T-helper 1 cell treated with Interleukin-12 subunit alpha and Interleukin-12 subunit beta and Interleukin-4 antibody, amounts not matched to agents 30 ng/mL and 1 ng/mL, for 36 hours (primary cell): ENCODE results near the gene ZNF853. TPM values are rescaled to one million over a fixed set of nuclear protein-coding genes. Genes with fewer than 3 reads are reported as not detected.

Experiments
- intact Hi-C: fragments of 100-400 bp; cut with micrococcal nuclease; formaldehyde crosslinking; loops from one replicate; pipeline ENCODE4 v1.15.1; 2024
- total RNA-seq: library from RNA; stranded (reverse); gene quantifications from 2 replicates; pipeline ENCODE4 v1.2.3, GENCODE V29; 2022

ZNF853 gene
- total RNA-seq, 1 donor from 2014 or later, result 0.07 TPM

- intact Hi-C loops, result no loop called here
Measured at GRCh38 chr7:6604458-6604857, 11.0 kb upstream of the ZNF853 start.

DNA sequence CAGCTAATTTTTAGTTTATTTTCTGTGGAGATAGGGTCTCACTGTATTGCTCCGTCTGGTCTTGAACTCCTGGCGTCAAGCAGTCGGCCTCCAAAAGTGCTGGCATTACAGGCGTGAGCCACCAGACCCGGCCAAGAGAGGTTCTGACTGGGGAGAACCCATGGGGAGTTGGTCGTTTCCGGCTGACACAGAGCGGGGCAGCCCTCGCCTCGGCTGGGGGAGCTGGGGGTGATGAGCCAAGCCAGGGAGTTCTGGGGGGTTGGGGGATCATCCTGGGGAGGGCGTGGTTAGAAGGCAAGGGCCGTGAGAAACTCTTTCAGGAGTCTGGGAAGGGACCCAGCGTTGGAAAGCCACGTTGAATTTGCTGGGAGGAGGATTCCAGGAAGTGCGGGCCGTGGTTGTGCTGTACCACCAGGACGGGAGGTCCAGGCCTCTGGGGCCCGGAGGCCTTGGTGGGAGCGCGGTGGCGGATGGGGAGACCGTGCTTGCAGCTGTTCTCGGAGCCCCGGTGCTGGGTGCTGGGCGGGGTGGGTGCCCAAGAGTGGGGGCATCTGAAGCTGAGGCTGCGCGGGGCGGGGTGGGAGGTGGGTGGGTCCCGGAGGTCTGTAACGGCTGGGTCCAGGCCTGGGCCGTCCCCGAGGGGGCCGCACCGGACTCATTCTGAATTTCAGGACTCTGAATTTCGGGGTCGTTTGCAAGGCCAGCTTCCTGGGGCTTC is 8.4 kb upstream of the ZNF853 start:
- intact Hi-C loops, result no loop called here

GRCh38 chr7:6607651-6608051 is 7.8 kb upstream of the ZNF853 start:
- intact Hi-C loops, result no loop called here

- intact Hi-C loops, result no loop called here
Measured at GRCh38 chr7:6608081-6608480, 7.3 kb upstream of the ZNF853 start.

GRCh38 chr7:6608794-6609193 is 6.6 kb upstream of the ZNF853 start:
- intact Hi-C loops, result no loop called here

GRCh38 chr7:6612819-6613218 is 2.6 kb upstream of the ZNF853 start:
- intact Hi-C loops, result no loop called here

DNA sequence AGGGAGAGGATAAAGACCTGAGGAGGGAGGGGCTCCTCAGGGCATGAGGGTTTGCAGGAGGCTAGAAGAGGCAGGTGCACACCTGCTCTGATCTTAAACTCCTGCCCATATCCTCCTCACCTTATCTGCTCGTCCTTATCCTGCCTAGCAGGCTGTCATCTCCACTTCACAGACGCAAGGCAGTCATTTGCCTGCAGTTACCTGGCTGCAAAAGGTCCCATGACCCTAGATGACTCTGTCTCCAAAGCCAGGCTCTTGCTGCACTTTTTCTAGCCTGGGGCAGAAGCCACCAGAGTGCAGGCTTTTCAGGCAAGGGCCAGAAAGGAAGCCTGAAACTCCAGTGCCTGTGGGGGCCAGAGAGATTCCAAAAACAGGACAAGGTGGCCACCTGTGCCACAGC is 1.7 kb upstream of the ZNF853 start:
- intact Hi-C loops, result no loop called here

DNA sequence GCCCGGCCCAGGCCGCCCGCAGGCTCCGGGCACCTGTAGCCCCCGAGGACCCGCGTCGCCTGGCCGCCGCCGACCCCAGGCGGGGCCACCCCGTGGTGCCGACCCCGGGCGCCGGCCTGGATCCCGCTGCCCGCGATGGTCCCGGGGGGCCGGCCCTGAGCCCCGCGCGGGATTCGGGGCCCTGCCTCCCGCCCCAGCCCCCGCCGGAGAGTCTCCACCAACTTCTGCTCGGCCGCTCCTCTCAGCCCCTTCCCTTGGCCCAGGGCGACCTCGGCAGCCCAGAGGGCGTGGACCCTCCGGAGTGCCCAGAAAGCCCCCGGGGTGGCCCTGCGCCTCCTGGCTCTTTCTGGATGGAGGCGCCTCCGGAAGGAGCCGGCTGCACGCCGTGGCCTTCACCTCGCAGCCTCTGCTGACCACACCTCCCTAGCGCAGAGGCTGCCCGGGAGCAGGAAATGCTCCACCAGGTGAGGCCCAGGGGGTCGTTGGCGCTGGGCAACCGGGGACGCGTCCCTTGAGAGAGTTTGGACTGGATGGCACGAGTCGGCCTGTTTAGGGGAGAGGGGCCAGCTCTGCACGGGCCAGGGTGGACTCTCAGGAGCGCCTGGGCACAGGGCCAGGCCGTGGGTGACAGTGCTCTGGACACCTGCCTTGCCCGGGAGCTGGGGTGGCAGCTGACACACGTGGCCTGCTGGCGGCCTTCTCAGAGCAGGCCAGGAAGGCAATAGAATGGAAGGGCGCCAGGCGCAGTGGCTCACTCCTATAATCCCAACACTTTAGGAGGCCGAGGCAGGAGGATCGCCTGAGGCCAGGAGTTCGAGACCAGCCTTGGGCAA is 529 bp downstream of the ZNF853 start:
- intact Hi-C loops, result no loop called here

GRCh38 chr7:6616854-6617643 is 1.6 kb downstream of the ZNF853 start:
- intact Hi-C loops, result no loop called here

- intact Hi-C loops, result no loop called here
Measured at GRCh38 chr7:6618621-6619020, 3.2 kb downstream of the ZNF853 start.

GRCh38 chr7:6619961-6620360 is 4.6 kb downstream of the ZNF853 start:
- intact Hi-C loops, result no loop called here

GRCh38 chr7:6621195-6622133 is 6.1 kb downstream of the ZNF853 start:
- intact Hi-C loops, result no loop called here

- intact Hi-C loops, result no loop called here
Measured at GRCh38 chr7:6622134-6622710, 6.8 kb downstream of the ZNF853 start.

DNA sequence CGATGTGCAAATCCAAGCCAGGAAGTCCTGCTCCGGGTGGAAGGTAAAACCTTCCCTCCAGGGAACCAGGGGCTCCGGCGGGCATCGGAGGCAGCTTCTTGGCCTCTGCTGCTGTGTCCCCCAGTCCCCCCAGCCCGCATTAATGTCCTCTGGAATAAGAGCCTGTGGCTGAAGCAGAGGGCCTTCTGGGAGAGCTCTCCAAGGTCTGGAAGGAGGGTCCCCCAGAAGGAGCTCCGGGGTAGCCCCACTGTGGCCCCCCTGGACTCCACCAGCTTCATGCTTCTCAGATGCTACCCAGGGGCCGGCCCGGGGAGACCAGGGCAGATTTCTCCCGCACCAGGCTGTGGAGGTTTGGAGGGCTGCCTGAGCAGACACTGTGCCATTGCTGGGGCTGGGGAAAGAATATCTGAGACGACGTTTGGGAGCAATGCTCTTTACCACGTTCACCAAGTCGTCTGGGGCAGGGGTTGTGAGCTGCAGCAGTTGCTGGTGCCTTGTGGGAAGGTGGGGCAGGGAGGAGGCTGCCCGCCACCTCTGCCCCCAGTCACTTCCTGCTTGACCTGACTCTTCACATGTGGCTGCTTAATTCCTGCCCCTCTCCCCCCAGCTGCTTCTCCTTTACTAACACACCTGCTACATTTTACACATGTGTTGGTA is 8.3 kb downstream of the ZNF853 start:
- intact Hi-C loops, result no loop called here

DNA sequence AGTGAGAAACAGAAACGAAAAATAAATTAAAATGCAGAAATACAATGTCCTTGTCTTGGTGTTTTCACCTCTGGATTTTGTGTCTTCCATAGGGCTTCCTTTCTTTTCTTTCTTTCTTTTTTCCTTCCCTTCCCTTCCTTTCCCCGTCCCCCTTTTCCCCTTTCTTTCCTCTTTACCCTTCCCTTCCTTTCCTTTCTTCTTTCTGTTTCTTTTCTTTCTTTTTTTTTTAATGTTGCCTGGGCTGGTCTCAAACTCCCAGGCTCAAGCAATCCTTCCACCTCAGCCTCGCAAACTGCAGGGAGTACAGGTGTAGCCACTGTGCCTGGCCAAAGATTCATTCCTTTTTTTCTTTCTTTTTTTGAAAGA is 8.8 kb downstream of the ZNF853 start:
- intact Hi-C loops, result no loop called here

- intact Hi-C loops, result no loop called here
Measured at GRCh38 chr7:6628045-6628444, 12.6 kb downstream of the ZNF853 start.

DNA sequence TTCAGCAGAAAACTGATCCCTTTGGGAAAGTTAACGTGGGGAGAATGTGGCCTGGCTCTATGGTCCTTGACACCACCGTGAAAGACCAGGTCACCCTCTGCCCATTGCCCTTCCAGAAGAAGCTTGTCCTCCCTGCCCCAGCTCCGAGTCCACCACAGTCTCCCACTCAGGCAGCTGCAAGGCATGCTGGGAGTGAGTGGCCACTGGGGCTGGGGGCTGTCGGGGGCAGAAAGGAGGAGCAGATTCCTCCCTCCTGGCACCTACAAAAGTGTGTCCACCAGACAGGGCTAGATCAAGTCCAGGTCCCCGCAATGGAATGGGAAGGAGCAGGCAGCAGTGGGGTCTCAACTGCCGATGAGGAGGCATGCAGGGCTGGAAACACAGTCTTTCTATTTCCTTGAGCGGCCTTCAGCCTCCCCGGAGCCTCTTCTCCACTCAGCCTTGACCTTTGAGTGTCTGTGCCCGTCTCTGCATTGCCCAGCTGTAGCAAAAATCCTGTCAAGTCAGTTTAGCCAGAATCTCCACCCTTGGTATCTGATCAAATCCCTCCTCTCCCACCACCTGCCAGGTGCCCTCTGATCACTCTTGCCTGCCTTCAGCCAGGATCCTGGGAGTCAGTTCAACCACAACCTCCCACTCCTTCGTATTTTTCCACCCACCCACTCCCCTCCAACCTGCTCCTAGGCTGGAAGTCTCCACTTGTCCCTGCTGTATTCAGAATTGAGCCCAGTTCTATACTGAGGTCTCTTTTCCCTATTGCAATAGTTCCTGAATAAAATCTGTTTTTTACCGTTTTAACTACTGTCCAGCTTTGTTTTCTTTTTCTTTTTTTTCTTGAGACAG is 14.8 kb downstream of the ZNF853 start:
- intact Hi-C loops, result no loop called here

DNA sequence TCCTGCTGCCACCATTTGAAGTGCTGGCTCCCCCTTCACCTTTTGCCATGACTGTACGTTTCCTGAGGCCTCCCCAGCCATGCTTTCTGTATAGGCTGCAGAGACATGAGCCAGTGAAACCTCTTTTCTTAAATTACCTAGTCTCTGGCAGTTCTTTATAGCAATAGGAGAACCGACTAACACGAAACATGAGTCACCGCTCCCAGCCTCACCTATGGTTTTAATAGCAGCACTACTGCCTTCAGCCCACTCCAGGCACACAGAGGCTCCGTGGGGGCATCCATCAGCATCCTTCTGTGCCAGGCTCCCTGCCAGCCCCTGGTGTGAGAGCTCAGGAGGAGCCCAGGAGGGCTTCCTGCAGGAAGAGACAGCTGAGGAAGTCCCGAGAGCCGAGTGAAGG is 16.2 kb downstream of the ZNF853 start:
- intact Hi-C loops, result no loop called here

GRCh38 chr7:6634021-6634420 is 18.6 kb downstream of the ZNF853 start:
- intact Hi-C loops, result no loop called here
